NCI-H510A treated with DMSO at 0.1 percent for 48 hours (cell line): ENCODE data around the gene OLFML2A.

ENCODE experiments used
- DNase-seq: peaks from one replicate; lab custom pipeline; 2025; lab: John Stamatoyannopoulos, UW

Gene OLFML2A

GRCh38 chr9:124778575-124779367 lies 1.8 kb downstream of the OLFML2A start:
- DNase-seq, result no peak

- no peak for DNase-seq
These were observed 2.6 kb downstream of the OLFML2A start for GRCh38 chr9:124779368-124780059.

- no peak for DNase-seq
These were observed 3.3 kb downstream of the OLFML2A start for GRCh38 chr9:124780060-124780756.

- no peak for DNase-seq
These were observed 3.8 kb downstream of the OLFML2A start for GRCh38 chr9:124780757-124781151.

- no peak for DNase-seq
These were observed 5.2 kb downstream of the OLFML2A start for GRCh38 chr9:124781967-124782660.

GRCh38 chr9:124782661-124783574 lies 6.0 kb downstream of the OLFML2A start:
- no peak for DNase-seq

GRCh38 chr9:124783830-124784229 lies 6.9 kb downstream of the OLFML2A start:
- DNase-seq, result no peak

- no peak for DNase-seq
These were observed 7.6 kb downstream of the OLFML2A start for GRCh38 chr9:124784509-124784908.

GRCh38 chr9:124786881-124787573 lies 10.1 kb downstream of the OLFML2A start:
- DNase-seq, result no peak

- DNase-seq, result no peak
These were observed 11.7 kb downstream of the OLFML2A start for GRCh38 chr9:124788542-124789217.

GRCh38 chr9:124789531-124789930 lies 12.6 kb downstream of the OLFML2A start:
- DNase-seq, result no peak

- no peak for DNase-seq
These were observed 13.4 kb downstream of the OLFML2A start for GRCh38 chr9:124790301-124790700.

GRCh38 chr9:124790801-124791505 lies 14.0 kb downstream of the OLFML2A start:
- no peak for DNase-seq

- DNase-seq, result no peak
These were observed 15.5 kb downstream of the OLFML2A start for GRCh38 chr9:124792257-124793014.

- no peak for DNase-seq
These were observed 16.1 kb downstream of the OLFML2A start for GRCh38 chr9:124793015-124793541.

- DNase-seq, result no peak
These were observed 18.1 kb downstream of the OLFML2A start for GRCh38 chr9:124794902-124795491.

GRCh38 chr9:124795881-124796431 lies 19.0 kb downstream of the OLFML2A start:
- no peak for DNase-seq
